WTC11 (cell line): ENCODE measurements around the gene LRMDA. TPM values are rescaled to one million over a fixed set of nuclear protein-coding genes. Genes with fewer than 3 reads are reported as not detected.

Experiments
- ATAC-seq: fragments of 200-7000 bp; cut with Tn5 transposase; 2 replicates; pipeline ENCODE4 v1.10.0; 2021; ENCODE audit warnings: mild to moderate bottlenecking, moderate library complexity
- CTCF ChIA-PET: fragments of 300-600 bp; sonication (Branson Sonifier 250); formaldehyde crosslinking; loops from one replicate; lab custom pipeline; 2021; ENCODE audit warnings: antibody characterized with exemption; lab: Charles Lee
- POLR2A ChIA-PET: fragments of 350-600 bp; sonication (Branson Sonifier 250); formaldehyde crosslinking; loops from one replicate; lab custom pipeline; 2021; ENCODE audit warnings: antibody characterized with exemption; lab: Charles Lee
- DNase-seq: peaks from one replicate; pipeline ENCODE4 v3.0.0; 2021; ENCODE audit warnings: low spot score
- H3K27ac Mint-ChIP-seq: 2 replicates; pipeline ENCODE4 v1.8.0; 2021; ENCODE audit warnings: mixed read lengths
- H3K27me3 Mint-ChIP-seq: 2 replicates; pipeline ENCODE4 v1.8.0; 2021; ENCODE audit warnings: low read depth, mild to moderate bottlenecking, moderate library complexity, mixed read lengths
- H3K36me3 Mint-ChIP-seq: 2 replicates; pipeline ENCODE4 v1.8.0; 2021; ENCODE audit warnings: mixed read lengths
- H3K4me1 Mint-ChIP-seq: 2 replicates; pipeline ENCODE4 v1.8.0; 2022; ENCODE audit warnings: mixed read lengths
- H3K4me3 Mint-ChIP-seq: 2 replicates; pipeline ENCODE4 v1.8.0; 2021; ENCODE audit warnings: mild to moderate bottlenecking, moderate library complexity, mixed read lengths
- H3K9me3 Mint-ChIP-seq: 2 replicates; pipeline ENCODE4 v1.8.0; 2021; ENCODE audit warnings: mixed read lengths
- CBFB ChIP-seq: sonication (generic); formaldehyde crosslinking; IDR thresholded peaks from 2 replicates; pipeline ENCODE4 v1.8.1; 2022; ENCODE audit warnings: mild to moderate bottlenecking, low read depth, missing genetic modification reagents
- EMX1 ChIP-seq: fragments of 250-450 bp; sonication (Bioruptor Pico); IDR thresholded peaks from 2 replicates; pipeline ENCODE4 v1.8.0; 2021; ENCODE audit warnings: mild to moderate bottlenecking
- FOXJ3 ChIP-seq: sonication (generic); formaldehyde crosslinking; IDR thresholded peaks from 2 replicates; pipeline ENCODE4 v1.9.0; 2021; ENCODE audit warnings: missing genetic modification reagents, mild to moderate bottlenecking, borderline replicate concordance
- FOXP1 ChIP-seq: sonication (generic); formaldehyde crosslinking; IDR thresholded peaks from 2 replicates; pipeline ENCODE4 v1.8.0; 2022; ENCODE audit warnings: missing genetic modification reagents, mild to moderate bottlenecking, moderate library complexity, borderline replicate concordance
- GABPB1 ChIP-seq: sonication (generic); formaldehyde crosslinking; IDR thresholded peaks from 2 replicates; pipeline ENCODE4 v1.8.1; 2023; ENCODE audit warnings: mild to moderate bottlenecking, missing genetic modification reagents
- GRHL2 ChIP-seq: fragments of 250-450 bp; sonication (Bioruptor Pico); IDR thresholded peaks from 2 replicates; pipeline ENCODE4 v1.8.0; 2022; ENCODE audit warnings: mild to moderate bottlenecking, moderate library complexity; ENCODE audit not compliant: insufficient replicate concordance, severe bottlenecking
- GTF2I ChIP-seq: fragments of 250-450 bp; sonication (Bioruptor Pico); conservative IDR thresholded peaks from 2 replicates; pipeline ENCODE4 v1.4.0; 2021; ENCODE audit warnings: mild to moderate bottlenecking
- JUN ChIP-seq: sonication (generic); formaldehyde crosslinking; IDR thresholded peaks from 2 replicates; pipeline ENCODE4 v1.8.0; 2023; ENCODE audit warnings: mild to moderate bottlenecking, missing genetic modification reagents
- NR2C2 ChIP-seq: sonication (generic); formaldehyde crosslinking; IDR thresholded peaks from 2 replicates; pipeline ENCODE4 v1.8.0; 2022; ENCODE audit warnings: mild to moderate bottlenecking, missing genetic modification reagents
- OVOL2 ChIP-seq: fragments of 250-450 bp; sonication (Bioruptor Pico); IDR thresholded peaks from 2 replicates; pipeline ENCODE4 v1.9.0; 2021; ENCODE audit warnings: mild to moderate bottlenecking, borderline replicate concordance
- SMAD4 ChIP-seq: sonication (generic); formaldehyde crosslinking; IDR thresholded peaks from 2 replicates; pipeline ENCODE4 v1.8.0; 2022; ENCODE audit warnings: mild to moderate bottlenecking, missing genetic modification reagents
- SP1 ChIP-seq: sonication (generic); formaldehyde crosslinking; conservative IDR thresholded peaks from 2 replicates; pipeline ENCODE4 v1.8.1; 2022; ENCODE audit warnings: missing genetic modification reagents
- TEAD4 ChIP-seq: sonication (generic); formaldehyde crosslinking; IDR thresholded peaks from 2 replicates; pipeline ENCODE4 v1.8.0; 2022; ENCODE audit warnings: mild to moderate bottlenecking, missing genetic modification reagents
- TP53 ChIP-seq: sonication (generic); formaldehyde crosslinking; IDR thresholded peaks from 2 replicates; pipeline ENCODE4 v1.8.1; 2023; ENCODE audit warnings: mild to moderate bottlenecking, missing genetic modification reagents
- ZNF396 ChIP-seq: fragments of 250-450 bp; sonication (Bioruptor Pico); IDR thresholded peaks from 2 replicates; pipeline ENCODE4 v1.8.0; 2021; ENCODE audit warnings: mild to moderate bottlenecking, moderate library complexity, borderline replicate concordance
- ZNF671 ChIP-seq: fragments of 250-450 bp; sonication (Bioruptor Pico); IDR thresholded peaks from 2 replicates; pipeline ENCODE4 v1.8.0; 2021; ENCODE audit warnings: mild to moderate bottlenecking
- total RNA-seq: library from RNA; stranded (reverse); gene quantifications from 3 replicates; pipeline ENCODE4 v1.2.3, GENCODE V29; 2021
- TF ChIP-seq, protein P1 (sequence below): sonication (generic); formaldehyde crosslinking; IDR thresholded peaks from 2 replicates; pipeline ENCODE4 v1.8.1; 2023; ENCODE audit warnings: mild to moderate bottlenecking, missing genetic modification reagents, moderate library complexity
- TF ChIP-seq, protein P2 (sequence below): sonication (generic); formaldehyde crosslinking; IDR thresholded peaks from 2 replicates; pipeline ENCODE4 v1.8.1; 2023; ENCODE audit warnings: mild to moderate bottlenecking, moderate library complexity, missing genetic modification reagents
- TF ChIP-seq, protein P3 (sequence below): sonication (generic); formaldehyde crosslinking; IDR thresholded peaks from 2 replicates; pipeline ENCODE4 v1.8.1; 2022; ENCODE audit warnings: mild to moderate bottlenecking, missing genetic modification reagents, moderate library complexity, borderline replicate concordance
- TF ChIP-seq, protein P4 (sequence below): sonication (generic); formaldehyde crosslinking; IDR thresholded peaks from 2 replicates; pipeline ENCODE4 v1.8.1; 2023; ENCODE audit warnings: mild to moderate bottlenecking, missing genetic modification reagents
- TF ChIP-seq, protein P5 (sequence below): fragments of 250-450 bp; sonication (Bioruptor Pico); IDR thresholded peaks from 2 replicates; pipeline ENCODE4 v1.9.0; 2021; ENCODE audit warnings: mild to moderate bottlenecking
- TF ChIP-seq, protein P6 (sequence below): fragments of 200-600 bp; IDR thresholded peaks from 2 replicates; pipeline ENCODE4 v1.8.0; 2022; ENCODE audit warnings: antibody characterized with exemption
- TF ChIP-seq, protein P7 (sequence below): sonication (generic); formaldehyde crosslinking; IDR thresholded peaks from 2 replicates; pipeline ENCODE4 v1.8.0; 2022; ENCODE audit warnings: mild to moderate bottlenecking, missing genetic modification reagents

The LRMDA gene
- total RNA-seq, 1 experiment from 2014 or later, result 0.92 TPM

DNA sequence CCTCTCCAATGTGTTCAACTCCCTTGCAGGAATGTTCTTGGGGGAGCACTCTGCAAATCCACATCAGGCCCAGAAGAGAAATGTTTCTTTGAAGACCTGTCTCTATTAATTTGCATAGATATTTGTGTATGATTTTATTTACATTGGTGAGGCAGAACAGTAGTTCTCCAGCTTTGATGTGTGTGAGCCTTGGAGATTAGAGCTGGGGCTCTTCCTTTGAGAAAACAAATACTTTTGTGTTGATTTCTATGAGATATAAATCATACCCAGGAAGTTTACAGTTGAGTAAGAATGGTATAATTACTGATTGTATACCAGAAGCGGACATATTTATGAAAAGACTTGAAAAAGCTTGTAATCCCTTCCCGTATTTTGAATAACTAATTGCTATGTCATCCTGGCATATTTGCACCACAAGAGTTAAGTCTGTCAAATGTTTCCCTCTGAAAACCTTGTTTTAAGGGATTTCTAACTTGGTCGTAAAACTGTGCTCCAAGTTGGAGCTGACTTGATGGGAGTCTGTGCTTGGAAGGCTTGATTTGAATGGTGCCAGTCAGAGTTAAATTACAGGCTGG, 468.5 kb downstream of the LRMDA start (continued):
- TF ChIP-seq SMAD4 (CRISPR knock-in tag) (no peak), TEAD4 (no peak), TP53 (no peak), GTF2I (no peak), CBFB (CRISPR knock-in tag) (no peak), EMX1 (no peak), GABPB1 (CRISPR knock-in tag) (no peak)
- TF ChIP-seq, protein P1, sequence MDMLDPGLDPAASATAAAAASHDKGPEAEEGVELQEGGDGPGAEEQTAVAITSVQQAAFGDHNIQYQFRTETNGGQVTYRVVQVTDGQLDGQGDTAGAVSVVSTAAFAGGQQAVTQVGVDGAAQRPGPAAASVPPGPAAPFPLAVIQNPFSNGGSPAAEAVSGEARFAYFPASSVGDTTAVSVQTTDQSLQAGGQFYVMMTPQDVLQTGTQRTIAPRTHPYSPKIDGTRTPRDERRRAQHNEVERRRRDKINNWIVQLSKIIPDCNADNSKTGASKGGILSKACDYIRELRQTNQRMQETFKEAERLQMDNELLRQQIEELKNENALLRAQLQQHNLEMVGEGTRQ (CRISPR knock-in tag), result no peak
- TF ChIP-seq, protein P2, sequence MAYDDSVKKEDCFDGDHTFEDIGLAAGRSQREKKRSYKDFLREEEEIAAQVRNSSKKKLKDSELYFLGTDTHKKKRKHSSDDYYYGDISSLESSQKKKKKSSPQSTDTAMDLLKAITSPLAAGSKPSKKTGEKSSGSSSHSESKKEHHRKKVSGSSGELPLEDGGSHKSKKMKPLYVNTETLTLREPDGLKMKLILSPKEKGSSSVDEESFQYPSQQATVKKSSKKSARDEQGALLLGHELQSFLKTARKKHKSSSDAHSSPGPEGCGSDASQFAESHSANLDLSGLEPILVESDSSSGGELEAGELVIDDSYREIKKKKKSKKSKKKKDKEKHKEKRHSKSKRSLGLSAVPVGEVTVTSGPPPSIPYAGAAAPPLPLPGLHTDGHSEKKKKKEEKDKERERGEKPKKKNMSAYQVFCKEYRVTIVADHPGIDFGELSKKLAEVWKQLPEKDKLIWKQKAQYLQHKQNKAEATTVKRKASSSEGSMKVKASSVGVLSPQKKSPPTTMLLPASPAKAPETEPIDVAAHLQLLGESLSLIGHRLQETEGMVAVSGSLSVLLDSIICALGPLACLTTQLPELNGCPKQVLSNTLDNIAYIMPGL, result no peak
- TF ChIP-seq, protein P3, sequence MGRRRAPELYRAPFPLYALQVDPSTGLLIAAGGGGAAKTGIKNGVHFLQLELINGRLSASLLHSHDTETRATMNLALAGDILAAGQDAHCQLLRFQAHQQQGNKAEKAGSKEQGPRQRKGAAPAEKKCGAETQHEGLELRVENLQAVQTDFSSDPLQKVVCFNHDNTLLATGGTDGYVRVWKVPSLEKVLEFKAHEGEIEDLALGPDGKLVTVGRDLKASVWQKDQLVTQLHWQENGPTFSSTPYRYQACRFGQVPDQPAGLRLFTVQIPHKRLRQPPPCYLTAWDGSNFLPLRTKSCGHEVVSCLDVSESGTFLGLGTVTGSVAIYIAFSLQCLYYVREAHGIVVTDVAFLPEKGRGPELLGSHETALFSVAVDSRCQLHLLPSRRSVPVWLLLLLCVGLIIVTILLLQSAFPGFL (CRISPR knock-in tag), result no peak

DNA sequence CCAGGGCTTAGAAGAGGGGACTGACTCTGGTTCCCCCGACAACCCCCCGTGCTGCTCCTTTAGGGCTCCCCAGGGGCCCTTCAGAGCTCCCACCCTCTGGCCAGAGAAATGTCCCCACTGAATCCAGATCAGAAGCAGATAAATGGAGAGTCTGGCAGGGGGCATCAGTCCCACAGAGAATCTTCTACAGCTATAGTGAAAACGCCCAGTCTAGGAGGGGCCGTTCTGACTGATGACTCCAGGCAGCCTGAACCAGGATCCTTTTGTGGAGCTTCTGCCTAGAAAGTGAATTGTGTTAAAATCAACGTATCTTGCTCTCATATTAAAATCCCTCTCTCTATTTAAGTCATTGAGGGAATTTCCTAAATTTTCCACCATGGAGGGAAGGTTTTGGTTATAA, 471.4 kb downstream of the LRMDA start:
- ChIA-PET CTCF (interaction anchor here (0.7 to 0.8 kb wide), 2 partner anchors 134 to 401 kb away, joined by 3 to 5 read pairs; no protein-coding TSS in a partner anchor), POLR2A (no interaction called here)
- H3K9me3 Mint-ChIP-seq, result no peaks in the 10 kb centered on the region
- H3K4me1 Mint-ChIP-seq, result no peaks in the 10 kb centered on the region; the same call in 1 of the 2 replicates
- no peak for TF ChIP-seq FOXP1 (CRISPR knock-in tag)
- no peak for TF ChIP-seq GRHL2
- TF ChIP-seq NR2C2, result no peak
- TF ChIP-seq ZNF671 (CRISPR knock-in tag), result no peak
- TF ChIP-seq GTF2I, result no peak
- no peak for TF ChIP-seq ZNF396
- TF ChIP-seq, protein P4, sequence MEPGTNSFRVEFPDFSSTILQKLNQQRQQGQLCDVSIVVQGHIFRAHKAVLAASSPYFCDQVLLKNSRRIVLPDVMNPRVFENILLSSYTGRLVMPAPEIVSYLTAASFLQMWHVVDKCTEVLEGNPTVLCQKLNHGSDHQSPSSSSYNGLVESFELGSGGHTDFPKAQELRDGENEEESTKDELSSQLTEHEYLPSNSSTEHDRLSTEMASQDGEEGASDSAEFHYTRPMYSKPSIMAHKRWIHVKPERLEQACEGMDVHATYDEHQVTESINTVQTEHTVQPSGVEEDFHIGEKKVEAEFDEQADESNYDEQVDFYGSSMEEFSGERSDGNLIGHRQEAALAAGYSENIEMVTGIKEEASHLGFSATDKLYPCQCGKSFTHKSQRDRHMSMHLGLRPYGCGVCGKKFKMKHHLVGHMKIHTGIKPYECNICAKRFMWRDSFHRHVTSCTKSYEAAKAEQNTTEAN, result no peak
- TF ChIP-seq, protein P5, sequence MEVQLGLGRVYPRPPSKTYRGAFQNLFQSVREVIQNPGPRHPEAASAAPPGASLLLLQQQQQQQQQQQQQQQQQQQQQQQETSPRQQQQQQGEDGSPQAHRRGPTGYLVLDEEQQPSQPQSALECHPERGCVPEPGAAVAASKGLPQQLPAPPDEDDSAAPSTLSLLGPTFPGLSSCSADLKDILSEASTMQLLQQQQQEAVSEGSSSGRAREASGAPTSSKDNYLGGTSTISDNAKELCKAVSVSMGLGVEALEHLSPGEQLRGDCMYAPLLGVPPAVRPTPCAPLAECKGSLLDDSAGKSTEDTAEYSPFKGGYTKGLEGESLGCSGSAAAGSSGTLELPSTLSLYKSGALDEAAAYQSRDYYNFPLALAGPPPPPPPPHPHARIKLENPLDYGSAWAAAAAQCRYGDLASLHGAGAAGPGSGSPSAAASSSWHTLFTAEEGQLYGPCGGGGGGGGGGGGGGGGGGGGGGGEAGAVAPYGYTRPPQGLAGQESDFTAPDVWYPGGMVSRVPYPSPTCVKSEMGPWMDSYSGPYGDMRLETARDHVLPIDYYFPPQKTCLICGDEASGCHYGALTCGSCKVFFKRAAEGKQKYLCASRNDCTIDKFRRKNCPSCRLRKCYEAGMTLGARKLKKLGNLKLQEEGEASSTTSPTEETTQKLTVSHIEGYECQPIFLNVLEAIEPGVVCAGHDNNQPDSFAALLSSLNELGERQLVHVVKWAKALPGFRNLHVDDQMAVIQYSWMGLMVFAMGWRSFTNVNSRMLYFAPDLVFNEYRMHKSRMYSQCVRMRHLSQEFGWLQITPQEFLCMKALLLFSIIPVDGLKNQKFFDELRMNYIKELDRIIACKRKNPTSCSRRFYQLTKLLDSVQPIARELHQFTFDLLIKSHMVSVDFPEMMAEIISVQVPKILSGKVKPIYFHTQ (CRISPR knock-in tag), result no peak
- TF ChIP-seq JUN, result no peak
- TF ChIP-seq, protein P6, sequence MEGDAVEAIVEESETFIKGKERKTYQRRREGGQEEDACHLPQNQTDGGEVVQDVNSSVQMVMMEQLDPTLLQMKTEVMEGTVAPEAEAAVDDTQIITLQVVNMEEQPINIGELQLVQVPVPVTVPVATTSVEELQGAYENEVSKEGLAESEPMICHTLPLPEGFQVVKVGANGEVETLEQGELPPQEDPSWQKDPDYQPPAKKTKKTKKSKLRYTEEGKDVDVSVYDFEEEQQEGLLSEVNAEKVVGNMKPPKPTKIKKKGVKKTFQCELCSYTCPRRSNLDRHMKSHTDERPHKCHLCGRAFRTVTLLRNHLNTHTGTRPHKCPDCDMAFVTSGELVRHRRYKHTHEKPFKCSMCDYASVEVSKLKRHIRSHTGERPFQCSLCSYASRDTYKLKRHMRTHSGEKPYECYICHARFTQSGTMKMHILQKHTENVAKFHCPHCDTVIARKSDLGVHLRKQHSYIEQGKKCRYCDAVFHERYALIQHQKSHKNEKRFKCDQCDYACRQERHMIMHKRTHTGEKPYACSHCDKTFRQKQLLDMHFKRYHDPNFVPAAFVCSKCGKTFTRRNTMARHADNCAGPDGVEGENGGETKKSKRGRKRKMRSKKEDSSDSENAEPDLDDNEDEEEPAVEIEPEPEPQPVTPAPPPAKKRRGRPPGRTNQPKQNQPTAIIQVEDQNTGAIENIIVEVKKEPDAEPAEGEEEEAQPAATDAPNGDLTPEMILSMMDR, result no peak
- TF ChIP-seq OVOL2 (CRISPR knock-in tag), result no peak
- TF ChIP-seq FOXJ3, result no peak
- TF ChIP-seq SP1 (CRISPR knock-in tag), result no peak
- TF ChIP-seq TP53, result no peak
- TF ChIP-seq, protein P7, sequence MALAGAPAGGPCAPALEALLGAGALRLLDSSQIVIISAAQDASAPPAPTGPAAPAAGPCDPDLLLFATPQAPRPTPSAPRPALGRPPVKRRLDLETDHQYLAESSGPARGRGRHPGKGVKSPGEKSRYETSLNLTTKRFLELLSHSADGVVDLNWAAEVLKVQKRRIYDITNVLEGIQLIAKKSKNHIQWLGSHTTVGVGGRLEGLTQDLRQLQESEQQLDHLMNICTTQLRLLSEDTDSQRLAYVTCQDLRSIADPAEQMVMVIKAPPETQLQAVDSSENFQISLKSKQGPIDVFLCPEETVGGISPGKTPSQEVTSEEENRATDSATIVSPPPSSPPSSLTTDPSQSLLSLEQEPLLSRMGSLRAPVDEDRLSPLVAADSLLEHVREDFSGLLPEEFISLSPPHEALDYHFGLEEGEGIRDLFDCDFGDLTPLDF (CRISPR knock-in tag), result no peak
- H3K36me3 Mint-ChIP-seq, result no peaks in the 10 kb centered on the region
- no peaks in the 10 kb centered on the region for H3K27me3 Mint-ChIP-seq
- ATAC-seq (no peak), DNase-seq (no peak)
- no peak overlapping the region for H3K27ac Mint-ChIP-seq
- no peak overlapping the region for H3K4me3 Mint-ChIP-seq
